Ovary (tissue), 9 donors: ENCODE data around the gene SMTNL2. TPM values are rescaled to one million over a fixed set of nuclear protein-coding genes. Genes with fewer than 3 reads are reported as not detected.
A peak's percentile ranks its signal among the peaks of the same experiment; 100 is the strongest.

Experiments used
- DNase-seq, 5 donors: peaks; one replicate each; pipeline ENCODE4 v3.0.0-alpha.2; 2019 to 2020
- H3K27ac ChIP-seq, 2 donors: fragments of 200-600 bp; one replicate each; pipeline versions ENCODE4 v1.5.1 to v1.8.0; 2019 to 2022
- H3K27me3 ChIP-seq: fragments of 200-600 bp; one replicate; pipeline ENCODE4 v1.8.0; 2022
- H3K36me3 ChIP-seq: fragments of 200-600 bp; sonication (generic); one replicate; pipeline ENCODE4 v1.5.1; 2019
- H3K4me1 ChIP-seq: one replicate; pipeline ENCODE4 v1.8.1; 2013; ENCODE audit warnings: mild to moderate bottlenecking, moderate library complexity; ENCODE audit not compliant: insufficient read depth
- H3K4me3 ChIP-seq: fragments of 200-600 bp; sonication (generic); one replicate; pipeline ENCODE4 v1.5.1; 2017
- H3K9me3 ChIP-seq, 2 donors: fragments of 200-600 bp in 1 of 2; sonication (generic) in 1 of 2; one replicate each; pipeline versions ENCODE4 v1.5.1 to v1.8.1; 2013 to 2019; ENCODE audit warnings: mild to moderate bottlenecking in 1 of 2, moderate library complexity in 1 of 2
- CTCF ChIP-seq, 3 donors: fragments of 450-650 bp in 2 of 3; fragments of 200-600 bp in 1 of 3; IDR thresholded peaks; one replicate each; pipeline versions ENCODE4 v1.5.1 to v1.8.0; 2016 to 2022; ENCODE audit warnings: antibody characterized with exemption in 3 of 3, mild to moderate bottlenecking in 1 of 3
- EP300 ChIP-seq: sonication (generic); formaldehyde crosslinking; IDR thresholded peaks from one replicate; pipeline ENCODE4 v1.6.1; 2017; ENCODE audit warnings: antibody characterized with exemption
- POLR2A ChIP-seq: fragments of 450-650 bp; IDR thresholded peaks from one replicate; pipeline ENCODE4 v1.6.1; 2017; ENCODE audit warnings: antibody characterized with exemption, mild to moderate bottlenecking, moderate library complexity
- WGBS, 3 donors: extraction: QIAGEN DNeasy Blood & Tissue Kit in 1 of 3; methylation state at CpG; one replicate each; pipeline versions ENCODE4 v1.1.5 to v1.1.7; 2013 to 2017; 5-methylcytosine and 5-hydroxymethylcytosine counted together
- intact Hi-C, 4 donors: fragments of 100-400 bp; cut with DNase I; formaldehyde crosslinking; loops; one replicate each; pipeline versions ENCODE4 v1.11.0 to v1.15.1; 2022 to 2023
- polyA plus RNA-seq, 2 donors: library from polyadenylated mRNA; stranded (reverse); fragments of 200-250 nt in 1 of 2; fragments of 350-450 nt in 1 of 2; fragmentation: Illumina TruSeq in 1 of 2; extraction: RNeasy Lipid Tissue Mini Kit (QIAGEN cat#74804) in 1 of 2; gene quantifications; one replicate each; pipeline ENCODE4 v1.2.3, GENCODE V29; 2013 to 2014
- total RNA-seq, 7 donors: library from RNA; depleted of rRNA in 2 of 7; stranded (reverse); fragments of >200 nt in 2 of 7; fragmentation: NEBNext Ultra II Directional in 3 of 7; extraction: Animal tissue kit (Norgen Biotek cat#: 25700) in 3 of 7; gene quantifications; one replicate each; pipeline versions ENCODE4 v1.1.0 to v1.2.4, GENCODE V29; 2016 to 2023
- donor health status: DM: no; HTN: no; CAD: no; lungs with moderate emphysema.
- donor health status: DM: no; HTN: no; CAD: no.
- donor health status: Bipolar disorder and iron deficiency.
- donor health status: DM: yes; HTN: yes; CAD: no.
- donor health status: DM: no; HTN: no; CAD: no.
- donor health status: DM: yes; HTN: yes; CAD: no.

SMTNL2 gene
- total and polyA plus RNA-seq, 9 donors = 3.7 to 34.3 (median 15.1) TPM

GRCh38 chr17:4560837-4561256 lies 23.5 kb upstream of the SMTNL2 start:
- peak in 4 of 5 donors; percentile 51 to 74 (median 70) for DNase-seq
- H3K4me3 ChIP-seq = no peak overlapping the region
- intact Hi-C loops = no loop called here

GRCh38 chr17:4562015-4562969 lies 22.0 kb upstream of the SMTNL2 start:
- WGBS, 3 donors = 62 to 71% (median 62%) methylated on average over 8 of the region's 8 CpGs
- Histone ChIP-seq H3K27me3 (no peaks in the 10 kb centered on the region), H3K36me3 (no peaks in the 10 kb centered on the region), H3K27ac (no peak overlapping the region), H3K9me3 (no peaks in the 10 kb centered on the region), H3K4me3 (no peak overlapping the region), H3K4me1 (peaks cover 2% of the 10 kb centered on the region)
- no peak for DNase-seq
- intact Hi-C loops = no loop called here
- TF ChIP-seq POLR2A (no peak), CTCF (IDR thresholded peaks at IDR 0.05) (no peak), EP300 (no peak)

More at GRCh38 chr17:4560837-4561256, 23.5 kb upstream of the SMTNL2 start:
- peak in 2 of 3 donors; percentile 13 to 22 for TF ChIP-seq CTCF (IDR thresholded peaks at IDR 0.05)
- TF ChIP-seq POLR2A = no peak
- Histone ChIP-seq H3K27me3 (no peaks in the 10 kb centered on the region), H3K36me3 (no peaks in the 10 kb centered on the region), H3K4me1 (peaks cover 5% of the 10 kb centered on the region), H3K27ac (no peak overlapping the region), H3K9me3 (no peaks in the 10 kb centered on the region)
- 9 to 37% (median 10%) methylated on average over 7 to 11 of the region's 11 CpGs for WGBS, 3 donors

- TF ChIP-seq POLR2A (no peak), CTCF (IDR thresholded peaks at IDR 0.05) (peak; percentile 66 to 74 (median 70)), EP300 (no peak)
- intact Hi-C loops = loop anchor here (2.0 to 5.0 kb wide), 2 partner anchors 59 to 62 kb away; no protein-coding TSS in a partner anchor
- no peak overlapping the region for H3K27ac ChIP-seq
- H3K4me1 ChIP-seq = peaks cover 2% of the 10 kb centered on the region
- no peaks in the 10 kb centered on the region for H3K36me3 ChIP-seq
- no peaks in the 10 kb centered on the region for H3K27me3 ChIP-seq
- peak in 3 of 5 donors; percentile 62 to 72 (median 71) for DNase-seq
- no peaks in the 10 kb centered on the region for H3K9me3 ChIP-seq
- WGBS, 3 donors = 29 to 31% (median 30%) methylated on average over 16 of the region's 16 CpGs
- no peak overlapping the region for H3K4me3 ChIP-seq
Observed at GRCh38 chr17:4565209-4566141, 18.9 kb upstream of the SMTNL2 start.

GRCh38 chr17:4566785-4567184 lies 17.5 kb upstream of the SMTNL2 start:
- TF ChIP-seq EP300 (no peak), CTCF (IDR thresholded peaks at IDR 0.05) (peak; percentile 73 to 80 (median 75)), POLR2A (no peak)
- WGBS, 3 donors = 17 to 24% (median 22%) methylated on average over 5 of the region's 5 CpGs
- peak in 4 of 5 donors; percentile 65 to 75 (median 68) for DNase-seq
- Histone ChIP-seq H3K27me3 (no peaks in the 10 kb centered on the region), H3K9me3 (no peaks in the 10 kb centered on the region), H3K4me1 (no peaks in the 10 kb centered on the region), H3K27ac (no peak overlapping the region), H3K36me3 (no peaks in the 10 kb centered on the region), H3K4me3 (no peak overlapping the region)
- intact Hi-C loops = loop anchor here in 3 of 4 donors (2.0 to 5.0 kb wide), 2 partner anchors 58 to 61 kb away; no protein-coding TSS in a partner anchor
